ENCODE measurements around the gene ULBP1. TPM values are rescaled to one million over a fixed set of nuclear protein-coding genes. Genes with fewer than 3 reads are reported as not detected.
"Not testable (repeated sequence)": the region's sequence is repeated elsewhere in the genome, so short reads cannot be mapped to it uniquely, and the experiment has no call there.

ULBP1 gene
- total RNA-seq, 1 donor from 2014 or later, result 9.3 TPM

- no peak for TF ChIP-seq CTCF (IDR thresholded peaks at IDR 0.05; ENCODE audit: partially characterized antibody, unreplicated experiment)
- Mint-ChIP-seq H3K4me3 (ENCODE audit: unreplicated experiment) (no peak overlapping the region), H3K9me3 (ENCODE audit: unreplicated experiment) (no peaks in the 10 kb centered on the region), H3K27me3 (ENCODE audit: unreplicated experiment) (peaks cover 25% of the 10 kb centered on the region), H3K4me1 (ENCODE audit: low read depth, unreplicated experiment) (peaks cover 5% of the 10 kb centered on the region), H3K36me3 (ENCODE audit: unreplicated experiment) (no peaks in the 10 kb centered on the region), H3K27ac (ENCODE audit: unreplicated experiment) (no peak overlapping the region)
- no peak for DNase-seq
Observed at GRCh38 chr6:149995235-149995750, 31.6 kb downstream of the ULBP1 start.

- no peak for DNase-seq
- Mint-ChIP-seq H3K27me3 (ENCODE audit: unreplicated experiment) (peaks cover 28% of the 10 kb centered on the region), H3K9me3 (ENCODE audit: unreplicated experiment) (no peaks in the 10 kb centered on the region), H3K27ac (ENCODE audit: unreplicated experiment) (no peak overlapping the region), H3K4me1 (ENCODE audit: low read depth, unreplicated experiment) (peaks cover 3% of the 10 kb centered on the region), H3K36me3 (ENCODE audit: unreplicated experiment) (no peaks in the 10 kb centered on the region), H3K4me3 (ENCODE audit: unreplicated experiment) (no peak overlapping the region)
- no peak for TF ChIP-seq CTCF (IDR thresholded peaks at IDR 0.05; ENCODE audit: partially characterized antibody, unreplicated experiment)
Observed at GRCh38 chr6:149995971-149996370, 32.2 kb downstream of the ULBP1 start.

GRCh38 chr6:149999636-150000035 lies 35.9 kb downstream of the ULBP1 start:
- Mint-ChIP-seq H3K27ac (ENCODE audit: unreplicated experiment) (no peak overlapping the region), H3K36me3 (ENCODE audit: unreplicated experiment) (no peaks in the 10 kb centered on the region), H3K4me3 (ENCODE audit: unreplicated experiment) (no peak overlapping the region), H3K27me3 (ENCODE audit: unreplicated experiment) (peaks cover 20% of the 10 kb centered on the region), H3K9me3 (ENCODE audit: unreplicated experiment) (peaks cover 3% of the 10 kb centered on the region), H3K4me1 (ENCODE audit: low read depth, unreplicated experiment) (no peaks in the 10 kb centered on the region)
- no peak for DNase-seq
- TF ChIP-seq CTCF (IDR thresholded peaks at IDR 0.05; ENCODE audit: partially characterized antibody, unreplicated experiment), result no peak

GRCh38 chr6:150001295-150002008 lies 37.7 kb downstream of the ULBP1 start:
- Mint-ChIP-seq H3K4me1 (ENCODE audit: low read depth, unreplicated experiment) (no peaks in the 10 kb centered on the region), H3K27ac (ENCODE audit: unreplicated experiment) (no peak overlapping the region), H3K27me3 (ENCODE audit: unreplicated experiment) (peaks cover 16% of the 10 kb centered on the region), H3K36me3 (ENCODE audit: unreplicated experiment) (no peaks in the 10 kb centered on the region), H3K4me3 (ENCODE audit: unreplicated experiment) (no peak overlapping the region), H3K9me3 (ENCODE audit: unreplicated experiment) (peaks cover 3% of the 10 kb centered on the region)
- no peak for DNase-seq
- no peak for TF ChIP-seq CTCF (IDR thresholded peaks at IDR 0.05; ENCODE audit: partially characterized antibody, unreplicated experiment)

GRCh38 chr6:150002710-150003109 lies 39.0 kb downstream of the ULBP1 start:
- H3K4me1 Mint-ChIP-seq (ENCODE audit: low read depth, unreplicated experiment), result no peaks in the 10 kb centered on the region
- H3K36me3 Mint-ChIP-seq (ENCODE audit: unreplicated experiment), result no peaks in the 10 kb centered on the region
- DNase-seq, result no peak
- peaks cover 16% of the 10 kb centered on the region for H3K27me3 Mint-ChIP-seq (ENCODE audit: unreplicated experiment)
- peaks cover 5% of the 10 kb centered on the region for H3K9me3 Mint-ChIP-seq (ENCODE audit: unreplicated experiment)
- H3K4me3 Mint-ChIP-seq (ENCODE audit: unreplicated experiment), result no peak overlapping the region
- TF ChIP-seq CTCF (IDR thresholded peaks at IDR 0.05; ENCODE audit: partially characterized antibody, unreplicated experiment), result no peak
- H3K27ac Mint-ChIP-seq (ENCODE audit: unreplicated experiment), result no peak overlapping the region

GRCh38 chr6:150003599-150003998 lies 39.9 kb downstream of the ULBP1 start:
- not testable (repeated sequence) for H3K27ac Mint-ChIP-seq (ENCODE audit: unreplicated experiment); H3K4me1 Mint-ChIP-seq (ENCODE audit: low read depth, unreplicated experiment); H3K36me3 Mint-ChIP-seq (ENCODE audit: unreplicated experiment); DNase-seq; H3K9me3 Mint-ChIP-seq (ENCODE audit: unreplicated experiment); H3K4me3 Mint-ChIP-seq (ENCODE audit: unreplicated experiment)
- H3K27me3 Mint-ChIP-seq (ENCODE audit: unreplicated experiment), result peaks cover 18% of the 10 kb centered on the region
